Ascending aorta (tissue), 2 donors: Measurements from ENCODE around the gene MGAT5B. TPM values are rescaled to one million over a fixed set of nuclear protein-coding genes. Genes with fewer than 3 reads are reported as not detected.

Experiments
- DNase-seq, 2 donors: peaks; one replicate each; pipeline ENCODE4 v3.0.0-alpha.2; 2019; ENCODE audit warnings: low spot score in 2 of 2
- H3K27ac ChIP-seq, 2 donors: fragments of 200-600 bp; sonication (generic); one replicate each; pipeline ENCODE4 v1.5.1; 2016 to 2017; ENCODE audit warnings: mild to moderate bottlenecking in 1 of 2
- H3K27me3 ChIP-seq: fragments of 200-600 bp; sonication (generic); one replicate; pipeline ENCODE4 v1.5.1; 2017
- H3K36me3 ChIP-seq, 2 donors: fragments of 200-600 bp; sonication (generic); one replicate each; pipeline ENCODE4 v1.5.1; 2016
- H3K4me1 ChIP-seq, 2 donors: fragments of 200-600 bp; sonication (generic); one replicate each; pipeline ENCODE4 v1.5.1; 2016 to 2017; ENCODE audit warnings: mild to moderate bottlenecking in 1 of 2
- H3K4me3 ChIP-seq, 2 donors: fragments of 200-600 bp; sonication (generic); one replicate each; pipeline ENCODE4 v1.5.1; 2016 to 2017; ENCODE audit warnings: mild to moderate bottlenecking in 1 of 2
- H3K9me3 ChIP-seq, 2 donors: fragments of 200-600 bp; sonication (generic); one replicate each; pipeline ENCODE4 v1.5.1; 2016
- intact Hi-C: fragments of 100-400 bp; cut with DNase I; formaldehyde crosslinking; loops from one replicate; pipeline ENCODE4 v1.15.1; 2023
- total RNA-seq: library from RNA; depleted of rRNA; stranded (reverse); fragments of >200 nt; gene quantifications from one replicate; pipeline ENCODE4 v1.1.0, GENCODE V29; 2016
- TF ChIP-seq, protein P1 (sequence below), 3 experiments: fragments of 200-600 bp in 2 of 3; fragments of 450-650 bp in 1 of 3; sonication (generic) in 2 of 3; IDR thresholded peaks; one replicate each; pipeline ENCODE4 v1.5.1; 2016 to 2019; ENCODE audit warnings: antibody characterized with exemption in 3 of 3, mild to moderate bottlenecking in 1 of 3, moderate library complexity in 1 of 3

MGAT5B gene
- total RNA-seq, 1 donor from 2014 or later = not detected

DNA sequence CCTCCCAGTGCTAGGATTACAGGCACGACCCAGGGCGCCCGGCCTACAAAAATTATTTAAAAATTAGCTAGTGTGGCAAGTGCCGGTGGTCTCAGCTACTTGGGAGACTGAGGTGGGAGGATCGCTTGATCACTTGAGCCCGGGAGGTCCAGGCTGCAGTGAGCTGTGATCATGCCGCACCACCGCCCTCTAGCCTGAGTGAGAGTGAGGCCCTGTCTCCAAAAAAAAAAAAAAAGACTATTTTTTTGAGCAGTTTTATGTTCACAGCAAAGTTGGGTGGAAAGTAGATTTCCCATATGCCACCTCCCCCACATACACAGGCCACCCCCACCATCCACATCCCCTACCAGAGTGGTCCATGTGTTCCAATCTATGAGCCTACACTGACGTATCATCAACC, 84.9 kb downstream of the MGAT5B start:
- Histone ChIP-seq H3K4me3 (no peak overlapping the region), H3K36me3 (no peaks in the 10 kb centered on the region), H3K9me3 (no peaks in the 10 kb centered on the region), H3K27me3 (no peaks in the 10 kb centered on the region), H3K4me1 (no peaks in the 10 kb centered on the region), H3K27ac (no peak overlapping the region)
- intact Hi-C loops = no loop called here
- DNase-seq = no peak
- TF ChIP-seq, protein P1, sequence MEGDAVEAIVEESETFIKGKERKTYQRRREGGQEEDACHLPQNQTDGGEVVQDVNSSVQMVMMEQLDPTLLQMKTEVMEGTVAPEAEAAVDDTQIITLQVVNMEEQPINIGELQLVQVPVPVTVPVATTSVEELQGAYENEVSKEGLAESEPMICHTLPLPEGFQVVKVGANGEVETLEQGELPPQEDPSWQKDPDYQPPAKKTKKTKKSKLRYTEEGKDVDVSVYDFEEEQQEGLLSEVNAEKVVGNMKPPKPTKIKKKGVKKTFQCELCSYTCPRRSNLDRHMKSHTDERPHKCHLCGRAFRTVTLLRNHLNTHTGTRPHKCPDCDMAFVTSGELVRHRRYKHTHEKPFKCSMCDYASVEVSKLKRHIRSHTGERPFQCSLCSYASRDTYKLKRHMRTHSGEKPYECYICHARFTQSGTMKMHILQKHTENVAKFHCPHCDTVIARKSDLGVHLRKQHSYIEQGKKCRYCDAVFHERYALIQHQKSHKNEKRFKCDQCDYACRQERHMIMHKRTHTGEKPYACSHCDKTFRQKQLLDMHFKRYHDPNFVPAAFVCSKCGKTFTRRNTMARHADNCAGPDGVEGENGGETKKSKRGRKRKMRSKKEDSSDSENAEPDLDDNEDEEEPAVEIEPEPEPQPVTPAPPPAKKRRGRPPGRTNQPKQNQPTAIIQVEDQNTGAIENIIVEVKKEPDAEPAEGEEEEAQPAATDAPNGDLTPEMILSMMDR (IDR thresholded peaks at IDR 0.05) = no peak

DNA sequence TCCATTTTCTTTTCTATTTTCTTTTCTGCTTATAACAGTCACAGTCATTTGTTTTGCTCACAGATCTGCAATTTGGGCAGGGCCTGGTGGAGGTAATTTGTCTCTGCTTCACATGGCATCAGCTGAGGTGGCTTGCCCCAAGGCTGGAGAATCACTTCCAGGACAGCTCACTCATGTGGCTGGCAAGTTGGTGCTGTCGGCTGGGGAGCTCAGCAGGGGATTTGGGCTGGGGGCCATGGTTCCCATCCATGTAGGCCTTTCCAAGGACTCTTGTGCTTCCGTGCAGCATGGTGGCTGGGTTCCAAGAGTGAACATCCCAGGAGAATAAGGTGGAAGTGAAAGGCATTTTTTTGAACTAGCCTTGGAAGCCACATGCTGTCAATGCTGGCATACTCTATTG, 85.7 kb downstream of the MGAT5B start:
- no peaks in the 10 kb centered on the region for H3K9me3 ChIP-seq
- TF ChIP-seq, protein P1 (IDR thresholded peaks at IDR 0.05) = no peak
- H3K4me3 ChIP-seq = no peak overlapping the region
- H3K36me3 ChIP-seq = no peaks in the 10 kb centered on the region
- H3K4me1 ChIP-seq = no peaks in the 10 kb centered on the region
- DNase-seq = no peak
- intact Hi-C loops = no loop called here
- H3K27ac ChIP-seq = no peak overlapping the region
- no peaks in the 10 kb centered on the region for H3K27me3 ChIP-seq

DNA sequence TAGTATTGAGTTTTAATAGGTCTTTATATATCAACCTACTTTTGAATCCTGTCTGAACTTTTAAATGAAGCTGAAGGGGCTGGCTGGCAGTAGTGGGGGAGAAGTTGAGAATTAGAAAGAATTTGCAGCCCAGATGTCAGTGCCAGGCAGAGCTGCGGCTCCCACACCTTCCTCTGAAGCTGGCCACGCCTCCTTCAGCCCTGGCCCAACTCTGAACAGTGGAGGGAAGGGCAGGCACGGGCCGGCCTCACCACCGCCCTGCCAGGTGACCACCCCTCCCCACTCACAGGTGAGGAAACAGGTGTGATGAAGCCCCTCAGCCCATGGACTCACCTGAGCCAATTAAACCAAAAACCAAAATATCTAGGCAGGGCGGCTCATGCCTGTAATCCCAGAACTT, 87.0 kb downstream of the MGAT5B start:
- H3K9me3 ChIP-seq = no peaks in the 10 kb centered on the region
- H3K27ac ChIP-seq = no peak overlapping the region
- no peak overlapping the region for H3K4me3 ChIP-seq
- no peaks in the 10 kb centered on the region for H3K4me1 ChIP-seq
- no peaks in the 10 kb centered on the region for H3K36me3 ChIP-seq
- intact Hi-C loops = no loop called here
- H3K27me3 ChIP-seq = no peaks in the 10 kb centered on the region
- TF ChIP-seq, protein P1 (IDR thresholded peaks at IDR 0.05) = no peak
- no peak for DNase-seq

DNA sequence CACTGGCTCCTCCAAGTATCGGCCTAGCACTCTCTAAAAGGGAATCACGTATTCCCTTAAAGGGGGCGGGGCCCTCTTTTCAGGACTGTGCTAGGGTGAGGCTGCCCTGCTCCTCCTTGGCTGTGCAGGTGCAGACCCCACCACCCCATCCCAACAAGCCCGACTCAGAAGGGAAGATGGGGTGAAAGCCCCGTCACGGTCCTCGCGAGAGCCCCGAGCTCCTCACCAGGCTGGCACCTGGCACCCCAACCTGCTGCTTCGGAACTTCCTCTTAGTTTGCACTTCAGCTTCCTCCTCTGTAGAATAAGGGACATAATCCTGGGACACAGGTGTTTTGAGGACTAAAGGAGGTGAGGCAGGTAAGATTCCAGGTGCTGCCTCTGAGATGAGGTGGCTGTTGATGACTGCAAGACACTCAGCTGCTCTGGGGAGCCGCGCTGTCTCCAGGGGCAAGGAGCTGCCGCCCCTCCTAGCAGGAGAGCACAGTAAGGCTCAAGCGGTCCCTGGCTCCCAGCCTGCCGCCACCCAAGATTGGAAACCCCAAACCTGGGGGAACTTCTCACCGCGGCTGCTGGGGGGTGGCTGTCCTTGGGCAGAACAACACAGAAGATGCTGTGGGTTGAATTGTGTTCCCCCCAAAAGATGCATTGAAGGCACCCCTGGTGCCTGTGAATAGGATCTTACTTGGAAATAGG, 88.8 kb downstream of the MGAT5B start:
- no peak overlapping the region for H3K4me3 ChIP-seq
- no peaks in the 10 kb centered on the region for H3K9me3 ChIP-seq
- intact Hi-C loops = no loop called here
- H3K27me3 ChIP-seq = no peaks in the 10 kb centered on the region
- H3K36me3 ChIP-seq = no peaks in the 10 kb centered on the region
- TF ChIP-seq, protein P1 (IDR thresholded peaks at IDR 0.05) = no peak
- no peaks in the 10 kb centered on the region for H3K4me1 ChIP-seq
- no peak overlapping the region for H3K27ac ChIP-seq
- no peak for DNase-seq

DNA sequence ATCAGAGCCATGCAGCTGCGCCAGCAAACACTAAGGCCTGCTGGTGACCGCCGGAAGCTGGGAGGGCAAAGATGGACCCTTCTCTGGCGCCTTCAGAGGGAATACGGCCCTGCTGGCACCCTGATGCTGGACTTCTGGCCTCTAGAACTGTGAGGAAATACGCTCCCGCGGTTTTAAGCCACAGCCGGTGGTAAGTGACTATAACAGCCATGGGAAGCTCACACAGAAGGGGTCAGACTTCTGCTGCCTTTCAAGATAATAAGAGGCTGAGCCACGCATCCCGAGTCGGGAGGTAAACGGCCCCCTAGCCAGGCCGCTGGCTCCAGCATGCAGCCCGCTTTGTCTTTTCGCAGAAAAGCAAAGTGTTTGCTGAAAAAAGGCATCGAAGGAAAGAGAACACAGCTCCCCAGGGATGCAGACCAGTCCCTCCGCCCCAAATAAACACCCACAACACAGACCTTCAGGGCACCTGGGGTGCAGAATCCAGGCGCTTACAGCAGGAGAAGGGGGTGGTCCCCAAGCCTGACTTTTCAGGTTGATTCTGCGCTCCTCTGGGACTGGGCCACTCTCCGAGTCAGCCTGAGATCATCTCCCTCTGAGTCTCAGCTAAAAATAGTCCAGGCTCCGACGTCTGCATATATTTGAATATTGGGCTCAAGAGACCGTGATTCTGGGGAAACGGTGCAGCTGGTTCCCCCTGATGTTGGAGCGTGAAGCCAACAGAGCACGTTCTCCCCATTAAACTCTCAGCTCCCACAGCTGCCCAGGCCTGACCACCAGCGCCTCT, 89.7 kb downstream of the MGAT5B start:
- Histone ChIP-seq H3K9me3 (no peaks in the 10 kb centered on the region), H3K27me3 (no peaks in the 10 kb centered on the region), H3K27ac (no peak overlapping the region), H3K4me1 (no peaks in the 10 kb centered on the region), H3K4me3 (peak overlapping the region in 1 of 2 donors; percentile 44), H3K36me3 (no peaks in the 10 kb centered on the region)
- no peak for DNase-seq
- TF ChIP-seq, protein P1 (IDR thresholded peaks at IDR 0.05) = no peak
- intact Hi-C loops = no loop called here
